Nephron (organoid): Measurements from ENCODE around the gene IL23R.

Experiments used
- H3K27ac Mint-ChIP-seq, 3 experiments: 2 replicates each; pipeline ENCODE4 v1.8.0; 2020; ENCODE audit warnings: mixed read lengths in 3 of 3, mild to moderate bottlenecking in 2 of 3, moderate library complexity in 1 of 3
- H3K27me3 Mint-ChIP-seq: 2 replicates; pipeline ENCODE4 v1.8.0; 2021; ENCODE audit warnings: low read depth, mild to moderate bottlenecking, moderate library complexity, mixed read lengths
- H3K36me3 Mint-ChIP-seq: 2 replicates; pipeline ENCODE4 v1.8.0; 2020; ENCODE audit warnings: low read depth, mixed read lengths
- H3K4me1 Mint-ChIP-seq: 2 replicates; pipeline ENCODE4 v1.8.0; 2020; ENCODE audit warnings: mixed read lengths
- H3K4me3 Mint-ChIP-seq, 3 experiments: 2 replicates each; pipeline ENCODE4 v1.8.0; 2020; ENCODE audit warnings: mild to moderate bottlenecking in 3 of 3, mixed read lengths in 3 of 3, moderate library complexity in 2 of 3
- H3K9me3 Mint-ChIP-seq: 2 replicates; pipeline ENCODE4 v1.8.0; 2020; ENCODE audit warnings: mixed read lengths
- TF ChIP-seq, protein P1 (sequence below), 3 experiments: fragments of 200-600 bp; sonication (generic); IDR thresholded peaks; one replicate each; pipeline ENCODE4 v1.5.0; 2021; ENCODE audit warnings: antibody characterized with exemption in 3 of 3; ENCODE audit not compliant: unreplicated experiment in 3 of 3

The IL23R gene

DNA sequence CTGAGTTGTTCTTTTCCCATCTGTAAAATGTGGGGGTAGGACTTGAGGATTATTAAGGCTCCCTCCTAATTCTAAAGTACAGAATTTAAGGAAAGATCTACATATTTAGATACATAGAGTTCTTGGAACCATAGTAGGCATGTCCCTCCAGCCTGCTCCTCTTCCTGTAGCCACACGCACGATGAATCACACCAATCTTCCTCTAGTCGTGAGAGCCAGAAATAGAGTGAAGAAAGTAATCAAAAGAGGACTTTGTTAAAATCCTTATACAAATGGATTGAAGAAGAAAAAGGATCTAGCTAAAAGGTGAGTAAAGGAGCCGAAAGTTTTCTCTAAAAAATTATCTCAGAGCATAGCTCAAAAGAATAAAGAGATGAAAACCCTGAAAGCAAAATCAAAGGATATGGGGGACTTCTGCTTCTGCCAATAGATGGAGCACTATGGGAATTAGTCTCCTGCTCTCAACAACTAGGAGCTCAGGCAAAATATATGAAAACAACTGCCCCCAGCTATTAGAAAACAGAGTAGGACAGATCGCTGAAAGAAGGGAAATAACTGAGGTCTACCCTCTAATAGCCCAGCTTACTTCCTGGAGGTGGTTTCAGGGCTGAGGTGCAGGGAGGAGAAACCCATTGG, 40.0 kb upstream of the IL23R start:
- Mint-ChIP-seq H3K4me3 (no peak overlapping the region), H3K27ac (no peak overlapping the region), H3K27me3 (no peaks in the 10 kb centered on the region), H3K36me3 (no peaks in the 10 kb centered on the region), H3K9me3 (no peaks in the 10 kb centered on the region), H3K4me1 (no peaks in the 10 kb centered on the region)
- TF ChIP-seq, protein P1, sequence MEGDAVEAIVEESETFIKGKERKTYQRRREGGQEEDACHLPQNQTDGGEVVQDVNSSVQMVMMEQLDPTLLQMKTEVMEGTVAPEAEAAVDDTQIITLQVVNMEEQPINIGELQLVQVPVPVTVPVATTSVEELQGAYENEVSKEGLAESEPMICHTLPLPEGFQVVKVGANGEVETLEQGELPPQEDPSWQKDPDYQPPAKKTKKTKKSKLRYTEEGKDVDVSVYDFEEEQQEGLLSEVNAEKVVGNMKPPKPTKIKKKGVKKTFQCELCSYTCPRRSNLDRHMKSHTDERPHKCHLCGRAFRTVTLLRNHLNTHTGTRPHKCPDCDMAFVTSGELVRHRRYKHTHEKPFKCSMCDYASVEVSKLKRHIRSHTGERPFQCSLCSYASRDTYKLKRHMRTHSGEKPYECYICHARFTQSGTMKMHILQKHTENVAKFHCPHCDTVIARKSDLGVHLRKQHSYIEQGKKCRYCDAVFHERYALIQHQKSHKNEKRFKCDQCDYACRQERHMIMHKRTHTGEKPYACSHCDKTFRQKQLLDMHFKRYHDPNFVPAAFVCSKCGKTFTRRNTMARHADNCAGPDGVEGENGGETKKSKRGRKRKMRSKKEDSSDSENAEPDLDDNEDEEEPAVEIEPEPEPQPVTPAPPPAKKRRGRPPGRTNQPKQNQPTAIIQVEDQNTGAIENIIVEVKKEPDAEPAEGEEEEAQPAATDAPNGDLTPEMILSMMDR (IDR thresholded peaks at IDR 0.05; ENCODE audit: unreplicated experiment in 3 of 3), result no peak

DNA sequence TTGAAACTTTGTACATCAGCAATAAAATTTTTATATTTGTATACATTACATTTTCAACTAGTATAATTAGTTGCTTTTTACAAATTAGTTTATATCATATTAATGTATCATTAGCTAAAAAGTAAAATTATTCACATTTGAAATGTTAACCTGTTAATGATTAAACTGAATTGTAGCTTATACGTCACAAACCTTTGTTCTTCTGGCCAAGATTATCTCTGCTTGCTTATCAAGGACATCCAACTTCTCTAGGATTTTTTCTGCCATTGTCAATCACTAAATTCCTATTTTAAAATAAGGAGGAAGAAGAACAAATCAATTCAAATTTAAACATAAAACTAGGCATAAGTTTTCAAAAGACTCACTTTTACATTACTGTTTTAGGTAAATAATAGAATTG, 39.3 kb upstream of the IL23R start:
- Mint-ChIP-seq H3K9me3 (no peaks in the 10 kb centered on the region), H3K36me3 (no peaks in the 10 kb centered on the region), H3K4me1 (no peaks in the 10 kb centered on the region), H3K4me3 (no peak overlapping the region), H3K27me3 (no peaks in the 10 kb centered on the region), H3K27ac (no peak overlapping the region)
- TF ChIP-seq, protein P1 (IDR thresholded peaks at IDR 0.05; ENCODE audit: unreplicated experiment in 3 of 3), result no peak

DNA sequence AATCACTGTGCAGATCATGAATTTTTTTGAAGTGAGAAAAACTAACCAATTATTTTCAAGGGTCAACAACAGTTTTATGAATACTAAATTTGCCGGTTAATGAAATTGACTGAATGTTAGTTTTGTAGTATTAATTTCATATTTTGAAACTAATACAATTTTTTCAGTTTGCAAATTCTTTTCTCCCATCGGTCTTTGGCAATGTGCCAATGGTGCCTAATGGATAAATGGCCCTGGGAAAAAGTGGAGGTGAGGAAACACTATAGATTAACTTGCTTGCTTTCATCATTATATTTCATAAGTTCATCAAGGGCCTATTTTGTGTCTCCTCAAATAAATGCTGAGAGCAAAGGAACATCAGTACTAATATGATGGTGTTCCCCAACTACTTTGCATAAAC, 35.6 kb upstream of the IL23R start:
- H3K27me3 Mint-ChIP-seq, result peaks cover 7% of the 10 kb centered on the region
- H3K4me3 Mint-ChIP-seq, result no peak overlapping the region
- peaks cover 6% of the 10 kb centered on the region for H3K4me1 Mint-ChIP-seq
- TF ChIP-seq, protein P1 (IDR thresholded peaks at IDR 0.05; ENCODE audit: unreplicated experiment in 3 of 3), result no peak
- no peaks in the 10 kb centered on the region for H3K36me3 Mint-ChIP-seq
- H3K27ac Mint-ChIP-seq, result no peak overlapping the region
- H3K9me3 Mint-ChIP-seq, result no peaks in the 10 kb centered on the region

DNA sequence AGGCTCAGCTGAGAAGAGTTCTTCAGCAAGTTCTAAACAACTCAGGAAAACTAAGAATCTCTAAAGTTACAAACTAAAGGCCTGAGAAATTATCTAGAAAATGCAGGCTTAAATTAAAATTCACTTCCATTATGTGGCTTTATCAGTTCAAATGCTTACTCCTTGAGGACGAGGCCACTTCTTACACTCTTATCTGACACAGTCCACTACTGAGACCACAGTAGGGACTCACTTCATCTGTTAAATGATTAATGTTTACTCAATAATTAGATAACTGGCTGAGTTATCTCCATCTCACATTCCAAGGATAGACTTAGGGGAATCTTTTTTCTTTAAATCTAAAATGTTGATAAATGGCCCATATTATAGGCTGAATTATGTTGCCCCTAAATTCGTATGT, 33.1 kb upstream of the IL23R start:
- Mint-ChIP-seq H3K9me3 (no peaks in the 10 kb centered on the region), H3K27ac (peak overlapping the region in 1 of 3 experiments; percentile 18), H3K27me3 (peaks cover 7% of the 10 kb centered on the region), H3K4me1 (peaks cover 6% of the 10 kb centered on the region), H3K36me3 (no peaks in the 10 kb centered on the region), H3K4me3 (no peak overlapping the region)
- TF ChIP-seq, protein P1 (IDR thresholded peaks at IDR 0.05; ENCODE audit: unreplicated experiment in 3 of 3), result no peak

DNA sequence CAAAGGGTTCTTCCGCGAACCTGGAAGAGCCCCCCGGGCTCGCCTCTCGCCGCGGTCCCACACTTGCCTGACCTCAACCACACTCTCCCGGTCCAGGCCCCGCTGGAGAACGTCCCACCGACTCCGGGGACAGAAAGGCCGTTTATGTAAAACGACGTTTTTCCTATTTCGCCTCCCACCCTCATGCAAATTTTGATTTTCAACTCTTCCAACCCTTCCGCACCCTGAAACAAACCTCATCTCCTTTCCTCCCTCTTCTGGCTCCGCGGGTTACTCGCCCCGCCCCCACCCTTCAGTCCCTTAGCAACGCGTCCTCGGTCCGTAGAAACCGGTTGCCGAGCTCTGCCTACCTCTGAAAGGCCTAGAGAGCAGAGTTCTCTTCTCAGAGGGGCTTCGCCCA, 31.6 kb upstream of the IL23R start, which contains the start of gene C1orf141:
TSS of gene C1orf141 (minus strand) at position 276 of the 400 bp plus-strand sequence. CDS start 7,730 bp downstream, outside the sequence.
- no peaks in the 10 kb centered on the region for H3K9me3 Mint-ChIP-seq
- peaks cover 6% of the 10 kb centered on the region for H3K4me1 Mint-ChIP-seq
- peak within 1 kb of the TSS; percentile 76 to 80 (median 77) for H3K4me3 Mint-ChIP-seq
- TF ChIP-seq, protein P1 (IDR thresholded peaks at IDR 0.05; ENCODE audit: unreplicated experiment in 3 of 3), result no peak
- H3K27ac Mint-ChIP-seq, result peak within 1 kb of the TSS in 1 of 3 experiments; percentile 52
- no peaks in the 10 kb centered on the region for H3K36me3 Mint-ChIP-seq
- H3K27me3 Mint-ChIP-seq, result peaks cover 7% of the 10 kb centered on the region

DNA sequence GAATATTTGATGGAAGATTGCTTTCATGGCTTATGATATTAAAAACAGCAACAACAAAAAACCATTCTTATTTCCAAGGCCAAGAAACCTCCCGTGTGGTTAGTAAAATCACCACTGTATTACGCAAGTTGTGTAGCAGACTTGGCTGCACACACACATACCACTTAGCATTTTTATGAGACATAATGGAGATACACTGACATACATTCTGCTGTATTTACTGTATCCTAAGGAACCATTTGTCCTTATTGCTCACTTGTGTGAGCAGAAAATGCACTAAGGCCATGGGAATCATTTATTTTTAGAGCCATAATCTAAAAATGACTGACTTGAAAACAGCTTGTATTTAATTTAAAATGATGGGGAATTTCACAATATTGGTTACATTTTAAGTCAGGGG, 30.9 kb upstream of the IL23R start:
- peaks cover 6% of the 10 kb centered on the region for H3K4me1 Mint-ChIP-seq
- H3K27ac Mint-ChIP-seq, result no peak overlapping the region
- TF ChIP-seq, protein P1 (IDR thresholded peaks at IDR 0.05; ENCODE audit: unreplicated experiment in 3 of 3), result no peak

More for the DNA sequence above, 30.9 kb upstream of the IL23R start:
- H3K9me3 Mint-ChIP-seq, result no peaks in the 10 kb centered on the region
- H3K4me3 Mint-ChIP-seq, result no peak overlapping the region
- peaks cover 7% of the 10 kb centered on the region for H3K27me3 Mint-ChIP-seq
- H3K36me3 Mint-ChIP-seq, result no peaks in the 10 kb centered on the region
